Fibroblast of skin of abdomen (primary cell): ENCODE data around the gene PNPLA8.
"Not testable (repeated sequence)": the region's sequence is repeated elsewhere in the genome, so short reads cannot be mapped to it uniquely, and the experiment has no call there.

Experiments used
- DNase-seq: peaks from one replicate; pipeline ENCODE4 v3.0.0-alpha.2; 2013

The PNPLA8 gene

DNA sequence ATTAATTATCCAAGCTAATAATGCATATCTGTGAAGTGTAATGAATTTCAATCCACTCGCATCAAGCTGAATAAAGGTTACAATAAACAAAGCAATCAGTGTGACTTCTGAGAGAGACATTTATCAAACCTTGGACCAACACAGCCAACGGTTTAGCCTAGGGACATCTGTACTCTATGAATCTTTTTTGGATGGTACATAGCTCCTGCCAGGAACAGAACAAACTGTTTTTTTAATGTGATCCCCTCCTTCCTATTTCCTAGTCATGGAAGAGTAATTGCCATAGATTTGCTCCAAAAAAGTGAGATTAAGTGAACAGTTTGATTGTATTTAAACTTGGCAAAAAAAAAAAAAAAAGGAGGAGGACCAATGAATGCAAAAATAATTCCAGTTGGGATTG, 58.5 kb downstream of the PNPLA8 start:
- DNase-seq: no peak

DNA sequence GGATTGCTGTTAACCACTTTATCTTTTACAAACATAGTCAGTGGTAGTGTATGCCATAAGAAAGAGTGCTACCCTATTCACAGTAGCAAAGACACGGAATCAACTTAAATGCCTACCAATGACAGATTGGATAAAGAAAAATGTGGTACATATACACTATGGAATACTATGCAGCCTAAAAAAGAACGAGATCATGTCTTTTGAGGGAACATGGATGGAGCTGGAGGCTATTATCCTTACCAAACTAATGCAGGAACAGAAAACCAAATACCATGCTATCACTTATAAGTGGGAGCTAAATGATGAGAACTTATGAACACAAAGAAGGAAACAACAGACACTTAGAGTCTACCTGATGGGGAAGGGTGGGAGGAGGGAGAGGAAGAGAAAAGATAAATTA, 59.6 kb downstream of the PNPLA8 start:
- not testable (repeated sequence) for DNase-seq

DNA sequence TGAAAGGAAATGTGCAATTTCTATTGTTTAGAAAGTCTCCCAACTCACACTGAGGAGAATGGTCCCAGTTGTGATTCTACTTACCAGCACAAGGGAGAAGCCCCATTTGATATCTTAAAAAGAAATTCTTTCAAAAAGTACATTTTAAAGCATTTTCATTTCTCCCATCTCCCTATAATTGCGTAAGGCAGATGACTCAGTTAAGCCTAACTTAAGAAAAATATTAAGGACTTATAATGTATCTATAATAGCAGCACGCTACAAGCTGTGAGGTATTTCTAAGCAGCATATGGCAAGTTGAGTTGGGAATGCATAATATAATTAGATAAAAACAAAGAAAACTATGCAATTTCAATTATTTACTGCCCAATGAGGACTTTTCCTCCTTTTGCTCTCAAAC, 61.2 kb downstream of the PNPLA8 start:
- DNase-seq: no peak

DNA sequence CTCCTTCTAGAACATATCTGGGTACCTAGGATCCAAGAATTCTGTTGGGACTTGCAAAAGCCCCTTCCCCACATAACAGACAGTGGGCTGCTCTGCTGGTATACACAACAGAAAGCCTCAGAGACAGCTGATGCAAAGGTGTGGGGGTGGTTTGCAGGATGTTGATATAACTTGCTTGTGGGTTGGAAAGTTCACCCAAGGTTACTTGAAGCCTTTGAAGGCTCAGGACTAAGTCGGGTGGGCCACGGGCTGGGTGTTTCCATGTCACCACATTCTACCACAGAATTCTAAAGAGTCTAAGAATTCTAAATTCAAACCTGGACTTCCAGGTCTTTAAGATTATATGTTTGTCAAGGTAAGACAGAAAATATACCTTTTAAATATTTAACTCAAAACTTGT, 62.3 kb downstream of the PNPLA8 start:
- DNase-seq: no peak

DNA sequence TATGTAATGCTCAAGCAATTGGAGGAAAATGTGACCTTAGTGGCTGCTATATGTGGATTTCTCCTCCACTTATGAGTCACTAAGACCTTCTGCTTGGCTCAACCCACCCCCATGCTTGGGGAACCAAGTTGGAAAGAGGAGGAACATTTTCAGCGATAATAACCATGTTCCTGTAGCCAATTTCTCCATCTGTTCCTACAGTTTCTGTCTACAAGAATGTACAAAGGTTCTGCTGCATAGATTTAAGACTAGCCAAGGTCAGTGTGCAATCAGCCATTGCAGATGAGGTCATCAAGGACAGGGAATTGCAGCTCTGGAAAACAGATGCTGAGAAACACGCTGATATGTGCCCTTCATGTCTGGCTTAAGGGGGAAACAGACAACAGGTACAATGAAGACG, 64.1 kb downstream of the PNPLA8 start:
- DNase-seq: peak; percentile 31

DNA sequence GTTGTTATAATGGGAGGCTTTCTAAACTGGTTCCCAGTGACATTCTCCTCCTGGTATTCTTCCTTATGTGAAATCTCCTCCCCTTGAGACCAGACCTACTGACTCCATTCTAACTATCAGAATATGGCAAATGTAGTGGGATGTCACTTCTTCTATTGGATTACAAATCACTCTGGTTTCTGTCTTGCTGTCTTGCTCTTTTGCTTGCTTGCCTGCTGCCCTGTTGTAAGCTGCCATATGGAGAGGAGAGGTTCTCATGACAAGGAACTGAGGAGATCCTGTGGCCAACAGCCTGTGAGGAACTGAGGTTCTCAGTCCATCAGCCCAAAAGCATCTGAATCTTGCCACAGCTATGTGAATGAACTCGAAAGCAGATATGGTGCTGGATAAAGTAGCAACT, 65.0 kb downstream of the PNPLA8 start:
- no peak for DNase-seq

DNA sequence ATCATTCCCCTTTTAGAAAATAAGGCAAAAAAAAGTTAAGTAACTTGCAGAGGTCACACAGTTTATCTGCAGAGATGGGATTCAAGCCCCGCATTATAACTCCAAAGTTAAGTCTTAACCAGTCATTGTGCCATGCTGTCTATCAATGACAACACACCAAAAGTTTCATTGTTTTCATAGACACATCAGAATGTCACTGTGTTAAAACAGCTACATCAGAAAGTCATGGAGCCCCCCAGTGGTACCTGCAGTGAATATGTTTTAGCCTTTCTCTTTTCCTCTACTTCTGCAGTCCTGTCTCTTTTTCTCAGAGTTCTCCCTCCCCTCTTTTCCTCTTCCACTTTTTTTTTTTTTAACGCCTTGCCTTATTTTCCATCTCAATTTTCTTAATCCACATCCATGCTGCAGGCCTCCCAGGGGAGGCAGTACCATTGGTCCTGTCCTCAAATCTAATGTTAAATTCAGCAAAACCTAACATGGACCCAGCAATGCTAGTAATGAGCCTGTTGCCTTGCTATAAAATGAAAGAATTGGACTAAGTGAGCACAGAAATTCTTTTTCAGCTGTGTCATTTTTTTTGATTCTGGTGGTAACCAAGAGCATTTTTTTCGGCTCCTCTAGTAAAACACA, 65.9 kb downstream of the PNPLA8 start:
- peak; percentile 16 for DNase-seq

DNA sequence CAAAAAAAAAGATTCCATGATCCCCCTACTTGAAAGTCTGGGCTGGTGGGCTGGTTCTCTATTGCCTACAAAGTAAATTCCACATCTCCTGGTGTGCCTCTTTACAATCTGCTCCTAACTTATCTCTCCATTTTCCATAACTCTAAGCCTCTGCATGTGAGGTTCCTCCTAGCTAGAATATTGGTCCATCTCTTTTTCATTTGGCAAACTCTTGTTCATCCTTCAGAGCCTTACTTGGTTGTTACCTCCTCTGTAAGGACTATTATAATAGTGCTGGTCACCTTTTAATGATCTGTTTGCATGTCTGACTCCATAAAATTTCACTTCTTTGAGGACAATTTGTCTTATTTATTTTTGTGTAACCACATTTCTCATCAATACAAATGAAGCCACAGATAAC, 68.1 kb downstream of the PNPLA8 start:
- no peak for DNase-seq

DNA sequence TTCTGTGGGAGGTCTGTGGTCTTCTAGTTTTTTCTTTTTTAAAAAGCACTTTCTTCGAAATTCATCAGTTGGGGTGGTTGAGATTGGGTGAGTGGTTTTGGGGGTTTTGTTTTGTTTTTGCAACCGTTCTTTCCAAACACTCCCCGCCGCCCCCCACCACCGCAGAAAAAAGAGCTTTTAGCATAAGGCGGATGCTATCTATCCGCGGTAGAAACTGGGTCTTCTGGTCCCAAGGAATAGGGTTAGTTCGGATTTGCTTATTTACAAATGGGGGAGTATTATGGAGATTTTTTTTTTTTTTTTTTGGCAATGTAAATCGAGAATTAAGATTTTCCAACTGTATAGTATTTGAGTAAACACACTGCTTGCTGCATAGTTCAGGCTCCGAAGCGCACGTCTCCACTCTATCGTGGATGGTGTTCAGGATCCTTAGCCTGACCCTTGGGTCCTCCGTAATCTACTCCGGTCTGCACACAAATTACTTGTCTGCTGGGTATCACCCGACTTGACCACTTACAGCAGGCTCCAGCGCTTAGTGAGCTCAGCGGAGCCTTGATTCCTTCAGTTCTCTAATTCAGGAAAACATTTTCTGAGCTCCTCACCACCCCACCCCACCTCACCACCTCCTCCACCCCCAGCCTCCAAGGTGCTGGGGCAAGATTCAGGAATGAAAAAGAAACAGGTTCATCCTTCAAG, 68.9 kb downstream of the PNPLA8 start:
- DNase-seq: no peak

DNA sequence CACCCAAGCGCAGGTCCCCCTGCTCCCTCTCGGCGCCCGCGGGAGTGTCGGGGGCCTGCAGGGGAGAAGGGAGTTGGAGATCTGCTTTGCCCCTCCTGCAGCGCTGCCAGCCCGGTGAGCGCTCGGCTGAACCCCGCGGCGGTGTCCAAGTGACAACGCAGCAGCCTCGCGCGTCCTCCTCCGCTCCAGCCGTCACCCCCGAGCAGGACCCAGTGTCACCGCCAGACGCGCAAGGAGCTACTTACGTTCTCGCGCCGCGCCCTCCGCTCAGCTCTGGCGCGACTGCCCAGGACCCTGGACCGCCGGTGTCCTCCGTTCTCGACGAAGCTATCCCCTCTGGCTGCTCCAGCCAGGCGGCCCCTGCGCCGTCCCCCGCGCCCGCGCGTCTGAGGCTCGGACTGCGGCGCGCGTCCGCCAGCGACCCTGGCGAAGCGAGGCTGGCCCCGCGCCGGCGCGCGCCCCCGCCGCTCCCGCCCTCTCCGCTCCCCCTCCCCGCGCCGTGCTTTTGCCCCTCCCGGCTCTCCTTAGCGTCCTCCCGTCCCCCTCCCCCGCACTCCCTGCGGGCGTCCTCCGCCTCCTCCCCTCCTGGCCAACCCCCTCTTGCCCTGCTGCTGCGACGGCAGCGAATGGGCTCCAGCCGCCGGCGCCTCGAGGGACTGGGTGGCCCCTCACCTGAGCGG, 69.8 kb downstream of the PNPLA8 start, which contains the start of gene NRCAM:
NRCAM (minus strand) TSS at position 439 of the 680 bp plus-strand sequence. CDS start 216,372 bp downstream, outside the sequence.
- peak; percentile 10 for DNase-seq

DNA sequence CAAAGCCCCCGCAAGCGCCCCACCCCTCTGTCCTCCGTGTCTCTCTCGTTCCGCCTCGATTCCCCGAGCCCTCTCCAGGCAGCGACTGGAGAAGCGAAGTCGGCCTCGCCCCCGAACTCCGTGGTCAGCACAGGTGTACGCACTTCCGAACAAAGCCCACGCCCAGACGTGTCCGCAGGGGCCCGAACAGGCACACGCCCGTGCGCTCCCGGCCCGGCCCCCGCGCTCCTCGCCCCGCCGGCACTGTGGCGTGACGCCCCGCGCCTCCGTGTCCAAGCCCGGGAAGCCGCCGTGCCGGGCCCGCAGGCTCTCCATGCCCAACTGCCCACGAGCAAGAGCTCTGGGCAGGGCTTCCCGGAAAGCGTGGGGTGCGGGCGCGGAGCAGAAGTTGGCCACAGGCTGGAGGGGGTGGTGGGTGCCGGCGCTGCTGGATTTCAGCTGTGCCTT, 70.4 kb downstream of the PNPLA8 start:
- DNase-seq: no peak

DNA sequence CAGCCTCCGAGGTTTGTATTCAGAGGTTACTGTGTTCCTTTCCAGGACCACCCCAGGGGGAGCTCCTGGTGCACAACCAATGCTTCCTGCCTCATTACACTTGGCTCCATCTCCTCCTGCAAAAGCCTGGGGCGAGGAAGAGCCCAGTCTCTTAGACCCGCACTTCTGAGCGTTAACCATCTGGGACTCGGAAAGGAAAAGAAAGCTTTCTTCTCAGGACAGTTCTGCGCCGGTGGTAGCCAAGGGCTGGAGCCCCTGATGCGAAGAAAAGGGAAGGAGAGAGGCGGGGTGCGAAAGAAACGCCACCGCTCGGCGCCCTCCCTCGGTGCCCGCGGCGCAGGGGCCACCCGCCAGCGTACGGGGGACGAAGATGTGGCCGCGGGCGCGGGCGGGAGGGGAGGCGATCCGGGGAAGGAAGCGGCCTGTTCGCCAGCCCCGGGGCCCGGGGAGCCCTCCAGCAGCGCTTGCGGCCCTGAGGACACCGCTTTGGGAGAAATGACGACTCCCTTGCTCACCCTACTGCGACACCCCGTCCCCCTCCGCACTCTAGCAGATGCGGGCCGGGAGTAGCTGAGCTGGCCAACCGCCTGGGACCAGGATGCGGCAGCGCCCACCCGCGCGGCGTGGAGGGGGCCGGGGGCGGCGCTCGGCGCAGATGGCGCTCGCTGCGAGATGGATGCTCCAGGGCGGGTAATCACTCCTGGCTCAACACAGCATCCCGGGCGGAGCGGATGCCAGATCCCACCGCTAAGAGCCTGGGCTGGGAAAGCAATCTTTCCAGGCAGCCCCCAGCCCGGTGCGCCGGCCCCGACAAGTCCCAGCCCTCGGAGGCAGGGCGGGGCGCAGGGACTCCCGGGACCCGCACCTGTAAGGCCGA, 71.0 kb downstream of the PNPLA8 start:
- DNase-seq: peak; percentile 22

DNA sequence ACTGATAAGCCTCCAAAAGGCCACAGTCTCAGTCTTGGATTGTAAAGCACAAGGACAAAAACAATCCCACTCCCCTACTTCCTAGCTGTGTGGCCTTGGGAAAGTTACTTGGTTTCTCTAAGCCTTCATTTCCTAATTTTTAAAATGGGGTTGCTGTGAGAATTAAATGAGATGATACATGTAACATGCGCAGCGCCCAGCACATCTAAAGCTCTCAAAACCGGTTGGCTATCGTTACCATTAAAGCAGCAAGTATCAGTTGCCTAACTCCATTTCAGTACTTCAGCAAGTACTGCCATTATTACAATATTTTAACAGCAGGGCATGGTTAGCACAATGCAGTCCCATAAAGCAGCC, 71.6 kb downstream of the PNPLA8 start:
- DNase-seq: no peak

DNA sequence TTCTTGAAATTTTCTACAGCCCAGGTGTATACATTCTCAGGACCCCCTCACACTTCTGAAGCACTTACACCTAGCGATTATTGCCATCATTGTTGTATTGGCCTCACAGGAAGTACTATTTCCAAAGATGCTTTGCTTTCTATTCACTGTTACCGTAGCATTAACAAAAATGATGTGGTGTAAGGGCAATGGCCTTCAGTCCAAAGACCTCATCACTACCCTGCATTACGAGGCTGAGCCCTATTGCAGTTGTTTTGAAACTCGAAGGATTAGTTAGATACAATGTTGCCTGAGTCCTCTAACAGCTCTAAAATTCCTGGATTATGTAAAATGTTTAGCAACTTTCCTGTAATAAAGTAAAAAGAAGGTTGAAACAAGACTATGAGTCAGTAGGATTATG, 72.6 kb downstream of the PNPLA8 start:
- DNase-seq: no peak

DNA sequence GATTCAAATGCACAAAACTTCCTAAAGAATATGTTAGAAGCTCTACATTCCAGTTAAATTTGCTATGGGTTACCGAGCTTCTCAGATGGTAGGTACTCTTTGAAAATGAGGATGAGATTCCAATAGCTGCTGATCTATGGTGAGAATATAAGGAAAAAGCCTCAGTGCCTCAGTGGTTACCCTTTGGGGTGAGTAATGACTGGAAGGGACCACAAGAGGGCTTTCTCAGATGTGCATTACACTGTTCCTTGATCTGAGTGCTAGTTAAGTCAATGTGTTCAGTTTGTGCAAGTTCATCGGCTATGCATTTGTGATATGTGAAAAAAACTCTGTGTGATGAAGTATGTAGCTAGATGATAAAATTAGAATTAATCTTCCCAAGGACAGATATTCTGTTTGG, 73.2 kb downstream of the PNPLA8 start:
- peak; percentile 21 for DNase-seq

DNA sequence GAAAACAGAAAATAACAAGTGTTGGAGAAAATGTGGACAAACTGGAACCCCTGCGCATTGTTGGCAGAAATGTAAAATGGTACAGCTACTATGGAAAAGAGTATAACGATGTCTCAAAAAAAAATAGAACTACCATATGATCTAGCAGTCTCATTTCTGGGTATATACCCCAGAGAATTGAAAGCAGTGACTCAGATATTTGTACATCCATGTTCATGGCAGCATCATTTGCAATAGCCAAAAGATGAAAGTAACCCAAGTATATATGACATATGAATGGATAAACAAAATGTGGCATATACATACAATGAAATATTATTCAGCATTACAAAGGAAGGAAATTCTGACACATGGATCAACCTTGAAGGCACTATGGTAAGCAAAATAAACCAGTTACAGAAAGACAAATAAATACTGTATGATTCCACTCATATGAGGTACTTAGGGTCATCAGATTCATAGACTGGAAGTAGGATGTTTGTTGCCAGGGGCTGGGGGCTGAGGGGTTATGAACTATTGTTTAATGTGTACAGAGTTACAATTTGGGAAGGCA, 74.6 kb downstream of the PNPLA8 start:
- no peak for DNase-seq

DNA sequence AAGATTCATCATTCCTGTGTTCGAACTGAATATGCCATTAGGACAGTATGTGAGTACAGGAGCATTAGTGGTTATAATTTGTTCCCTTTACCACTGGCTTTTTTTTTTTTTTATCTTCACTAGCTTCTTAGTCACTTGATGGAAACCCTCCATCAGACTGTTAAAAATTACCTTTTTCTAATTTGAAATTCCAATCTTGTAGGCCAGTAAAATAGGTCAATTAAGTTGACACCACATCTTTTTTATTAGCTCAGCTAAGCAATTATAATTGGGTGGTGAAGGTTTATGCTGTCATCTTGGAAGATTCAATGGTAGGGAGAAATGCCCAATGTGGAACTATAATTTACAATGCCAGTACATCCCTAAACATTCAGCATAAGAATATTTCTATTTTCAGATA, 75.8 kb downstream of the PNPLA8 start:
- no peak for DNase-seq

DNA sequence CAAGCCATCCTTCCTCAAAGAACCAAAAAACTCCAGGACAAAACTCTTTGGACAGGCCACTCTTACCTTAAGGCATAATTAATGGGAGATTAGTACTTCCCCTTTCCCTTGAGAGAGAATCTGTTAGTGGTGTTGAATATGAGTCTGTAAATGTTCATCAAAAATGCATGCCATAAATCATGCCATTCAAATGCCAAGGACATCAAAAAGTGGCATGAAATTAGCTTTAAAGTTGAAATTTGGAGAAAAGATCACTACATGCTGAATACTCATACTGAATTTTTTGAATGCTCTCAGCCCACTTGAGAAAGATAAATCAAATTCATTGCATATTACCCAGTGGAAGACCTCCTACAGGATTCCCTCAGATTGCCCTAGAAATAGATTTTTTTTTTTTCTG, 76.4 kb downstream of the PNPLA8 start:
- no peak for DNase-seq

DNA sequence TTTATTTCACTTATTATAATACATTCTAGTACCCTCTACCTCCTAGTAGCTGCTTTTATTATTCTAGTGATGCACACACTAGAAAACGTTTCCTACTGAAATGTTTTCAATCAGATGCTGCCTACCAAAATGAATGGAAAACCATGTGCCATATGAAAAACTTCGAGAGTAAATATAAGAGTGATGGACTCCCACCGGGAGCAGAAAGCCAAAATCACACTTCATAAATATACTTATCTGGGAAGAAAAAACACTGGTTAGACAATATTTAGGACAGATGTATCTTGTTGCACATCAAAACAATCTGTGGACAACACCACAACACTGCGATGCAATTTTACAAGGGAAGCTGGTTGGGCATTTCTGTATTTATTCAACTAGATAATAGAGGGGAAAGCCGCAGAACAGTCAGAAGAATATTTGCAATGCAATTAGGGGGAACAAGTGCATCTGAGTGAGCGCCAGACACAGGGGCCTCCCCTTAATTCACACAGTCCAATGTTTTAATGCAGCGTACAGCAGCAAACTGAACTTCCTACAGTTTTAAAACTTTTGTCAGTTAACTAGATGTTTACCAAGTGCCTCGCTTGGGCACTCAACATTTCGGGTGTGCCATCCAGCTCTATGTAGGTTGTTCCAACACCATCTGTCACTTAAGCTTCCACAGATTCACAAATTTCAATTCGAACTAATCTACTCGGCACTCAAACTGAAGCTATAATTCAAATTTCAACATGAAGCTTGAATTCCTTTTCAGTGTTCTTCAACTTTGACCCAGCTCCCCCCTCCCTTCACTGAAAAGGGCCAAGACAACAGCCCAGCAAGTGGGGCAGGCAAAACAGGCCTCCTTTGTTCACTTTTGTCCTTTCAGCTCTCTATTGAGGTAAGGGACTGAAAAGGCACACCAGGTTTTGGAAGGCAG, 77.1 kb downstream of the PNPLA8 start:
- no peak for DNase-seq

DNA sequence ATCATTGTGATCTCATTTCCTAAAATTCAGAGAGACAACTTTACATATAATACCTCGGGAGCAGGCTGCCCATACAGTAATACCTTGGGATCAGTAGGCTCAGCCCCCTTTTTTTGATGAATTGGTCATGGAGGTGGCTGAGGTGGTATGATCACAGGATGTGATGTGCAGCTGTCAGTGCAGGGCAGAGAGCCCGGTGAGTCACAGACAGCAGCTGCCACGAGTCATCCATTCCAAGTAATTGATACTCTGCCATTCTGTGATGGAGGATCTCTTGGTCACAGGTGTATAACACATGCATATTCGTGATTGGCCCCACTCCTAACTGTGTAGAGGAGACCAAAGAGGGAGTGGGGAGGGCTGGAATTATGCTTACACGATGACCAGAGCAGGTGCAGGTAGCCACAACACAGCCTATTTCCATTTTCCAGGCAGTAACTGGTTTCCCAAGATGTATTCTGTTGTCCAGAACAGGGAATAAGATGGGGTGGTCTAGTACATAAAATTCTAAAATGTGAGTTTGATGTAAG, 83.8 kb downstream of the PNPLA8 start:
- DNase-seq: no peak

DNA sequence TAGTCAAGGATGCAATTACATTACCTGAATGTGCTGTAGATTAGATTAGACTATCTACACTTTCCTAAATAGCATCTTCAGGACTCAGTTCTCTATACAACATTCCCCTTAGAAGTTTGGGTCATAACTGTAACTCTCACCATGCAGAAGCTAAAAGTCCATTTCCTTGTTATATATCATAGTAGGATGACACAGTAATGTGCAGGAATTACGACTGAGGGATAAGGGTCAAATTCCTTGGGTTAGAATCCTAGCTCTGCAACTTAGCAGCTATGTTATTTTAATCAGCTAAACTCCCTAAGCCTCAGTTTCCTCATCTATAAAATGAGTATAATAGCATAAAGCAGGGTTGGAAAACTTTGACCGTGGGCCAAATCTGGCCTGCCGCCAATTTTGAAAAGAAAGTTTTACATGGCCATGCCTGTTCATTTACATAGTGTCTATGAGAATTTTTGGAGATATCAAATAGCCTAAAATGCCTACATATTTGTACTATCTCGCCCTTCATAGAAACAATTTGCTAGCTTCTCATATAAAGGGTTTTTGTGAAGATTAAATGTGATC, 84.5 kb downstream of the PNPLA8 start:
- no peak for DNase-seq
